ENCODE data around the gene PASK.

DNA sequence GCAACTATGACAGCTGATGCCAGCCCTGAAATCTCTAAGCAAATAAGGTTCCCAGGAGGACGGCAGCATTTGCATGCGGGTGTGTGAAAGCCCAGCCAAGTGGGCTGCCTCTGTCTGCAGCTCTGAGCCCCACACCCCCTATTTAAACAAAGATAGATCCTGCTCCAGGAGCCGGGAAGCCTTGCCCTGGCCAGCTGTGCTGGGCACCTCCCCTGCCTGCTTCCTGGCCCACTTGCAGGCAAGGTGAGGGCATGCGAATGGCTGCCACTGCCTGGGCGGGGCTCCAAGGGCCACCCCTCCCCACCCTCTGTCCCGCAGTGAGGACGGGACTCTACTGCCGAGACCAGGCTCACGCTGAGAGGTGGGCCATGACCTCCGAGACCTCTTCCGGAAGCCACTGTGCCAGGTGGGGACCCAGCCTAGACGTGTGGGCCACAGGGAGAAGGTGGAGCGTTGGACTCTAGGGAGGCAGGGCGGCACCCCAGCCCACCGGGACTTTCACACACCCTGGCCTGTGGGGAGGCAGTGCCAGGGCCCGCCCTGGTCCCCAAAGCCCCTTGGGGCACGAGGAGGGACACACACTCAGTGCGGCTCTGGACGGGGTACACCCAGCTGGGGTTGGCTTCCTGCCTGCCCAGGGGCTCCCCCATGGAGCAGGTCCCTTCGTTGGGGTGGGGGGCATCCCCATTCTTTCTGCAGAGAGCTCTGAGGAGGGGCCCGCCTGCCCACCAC, 39.3 kb upstream of the PASK start, which contains the start of gene ANO7:
- TF ChIP-seq CTCF (IDR thresholded peaks at IDR 0.05 in 4 of 5, conservative IDR thresholded peaks at IDR 0.05 in 1 of 5), result no peak
- no peak for TF ChIP-seq POLR2A (IDR thresholded peaks at IDR 0.05)

Data from gastrocnemius medialis (tissue), 4 donors.